Kidney glomerular epithelial cell (primary cell): ENCODE measurements around the gene EHMT1.
"Not testable (repeated sequence)": the region's sequence is repeated elsewhere in the genome, so short reads cannot be mapped to it uniquely, and the experiment has no call there.

Experiments
- DNase-seq: peaks from one replicate; lab custom pipeline; 2025; lab: John Stamatoyannopoulos, UW

Gene EHMT1

GRCh38 chr9:137873408-137873807 lies 254.6 kb downstream of the EHMT1 start:
- DNase-seq, result no peak

- DNase-seq, result no peak
Measured at GRCh38 chr9:137873858-137874362, 255.1 kb downstream of the EHMT1 start.

- no peak for DNase-seq
Measured at GRCh38 chr9:137875354-137875753, 256.5 kb downstream of the EHMT1 start.

GRCh38 chr9:137875846-137876245 lies 257.0 kb downstream of the EHMT1 start:
- no peak for DNase-seq

- no peak for DNase-seq
Measured at GRCh38 chr9:137876269-137876668, 257.5 kb downstream of the EHMT1 start.

- no peak for DNase-seq
Measured at GRCh38 chr9:137876781-137877386, 258.1 kb downstream of the EHMT1 start.

- not testable (repeated sequence) for DNase-seq
Measured at GRCh38 chr9:137877506-137878122, 258.8 kb downstream of the EHMT1 start, which contains the start of gene CACNA1B. TSS of gene CACNA1B (plus strand) at chr9:137877782. CDS start at chr9:137877934, 152 bp downstream.

GRCh38 chr9:137878146-137878941 lies 259.5 kb downstream of the EHMT1 start:
- DNase-seq, result no peak

- DNase-seq, result no peak
Measured at GRCh38 chr9:137879052-137879451, 260.2 kb downstream of the EHMT1 start.

GRCh38 chr9:137879566-137880150 lies 260.9 kb downstream of the EHMT1 start:
- no peak for DNase-seq

GRCh38 chr9:137880160-137880975 lies 261.6 kb downstream of the EHMT1 start:
- no peak for DNase-seq

- no peak for DNase-seq
Measured at GRCh38 chr9:137880976-137881530, 262.2 kb downstream of the EHMT1 start.

- DNase-seq, result no peak
Measured at GRCh38 chr9:137881591-137882505, 263.0 kb downstream of the EHMT1 start.

- DNase-seq, result no peak
Measured at GRCh38 chr9:137882506-137882821, 263.7 kb downstream of the EHMT1 start.

- not testable (repeated sequence) for DNase-seq
Measured at GRCh38 chr9:137883977-137884376, 265.2 kb downstream of the EHMT1 start.

- DNase-seq, result not testable (repeated sequence)
Measured at GRCh38 chr9:137884547-137884946, 265.7 kb downstream of the EHMT1 start.

- not testable (repeated sequence) for DNase-seq
Measured at GRCh38 chr9:137885121-137885520, 266.3 kb downstream of the EHMT1 start.
